ENCODE data around the gene ANKRD24. TPM values are rescaled to one million over a fixed set of nuclear protein-coding genes. Genes with fewer than 3 reads are reported as not detected.

ANKRD24 gene
- total and polyA plus RNA-seq, 4 donors: 0.28 to 2.5 (median 1.4) TPM

DNA sequence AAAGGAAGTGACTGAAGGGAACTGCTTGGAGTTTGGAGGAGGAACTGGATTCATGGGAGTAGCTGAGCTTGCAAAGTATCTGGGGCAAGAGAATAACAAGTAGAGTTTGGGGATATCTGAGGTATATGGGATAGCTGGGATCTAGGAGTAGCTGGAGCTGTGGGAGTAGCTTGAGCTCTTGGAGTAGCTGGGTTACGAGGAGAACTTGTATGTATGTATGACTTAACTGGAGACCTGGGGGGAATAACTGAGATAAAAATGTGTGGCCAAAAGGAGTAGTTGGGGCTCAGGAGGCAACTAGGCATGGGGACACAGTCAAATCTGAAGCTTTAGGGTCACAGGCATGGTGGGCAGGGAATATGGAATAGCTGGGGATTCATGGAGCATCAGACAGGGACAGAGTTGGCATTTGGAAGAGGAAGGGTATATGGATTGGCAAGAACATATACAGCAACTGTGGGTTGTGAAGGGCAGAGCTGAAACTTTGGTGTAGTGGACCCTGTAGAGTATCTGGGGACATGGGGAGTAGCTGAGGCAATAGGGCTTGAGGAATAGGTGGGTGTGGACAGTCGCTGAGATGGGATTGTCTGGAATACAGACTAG lies 18.6 kb downstream of the ANKRD24 start:
- Histone ChIP-seq H3K4me1 (ENCODE audit: control insufficient read depth in 4 of 4, insufficient read depth in 4 of 4, low read length in 3 of 4) (peaks cover 0 to 5% (median 0%) of the 10 kb centered on the region in 4 donors), H3K9me3 (ENCODE audit: control insufficient read depth in 4 of 4, low read length in 3 of 4) (no peaks in the 10 kb centered on the region), H3K9ac (ENCODE audit: low read depth in 1 of 2, low read length in 2 of 2) (no peak overlapping the region), H3K36me3 (ENCODE audit: control insufficient read depth in 4 of 4, insufficient read depth in 3 of 4, low read depth in 1 of 4, low read length in 3 of 4) (no peaks in the 10 kb centered on the region), H3K27ac (ENCODE audit: low read depth in 1 of 2, low read length in 2 of 2) (no peak overlapping the region), H3K4me3 (ENCODE audit: low read depth in 1 of 3, low read length in 3 of 3) (no peak overlapping the region), H3K27me3 (ENCODE audit: control insufficient read depth in 4 of 4, insufficient read depth in 4 of 4, low read length in 3 of 4) (no peaks in the 10 kb centered on the region)
- no peak for DNase-seq (ENCODE audit: low spot score)
- no peak for TF ChIP-seq NR2F2 (IDR thresholded peaks at IDR 0.05)
- no peak for TF ChIP-seq YY1 (IDR thresholded peaks at IDR 0.05)
- no peak for TF ChIP-seq FOXA2 (IDR thresholded peaks at IDR 0.05)
- TF ChIP-seq RXRA (IDR thresholded peaks at IDR 0.05): no peak
- no peak for TF ChIP-seq HNF4G (IDR thresholded peaks at IDR 0.05)
- TF ChIP-seq TAF1 (conservative IDR thresholded peaks at IDR 0.05): no peak
- no peak for TF ChIP-seq JUND (IDR thresholded peaks at IDR 0.05)
- 90% methylated on average over 2 of the region's 2 CpGs for WGBS

DNA sequence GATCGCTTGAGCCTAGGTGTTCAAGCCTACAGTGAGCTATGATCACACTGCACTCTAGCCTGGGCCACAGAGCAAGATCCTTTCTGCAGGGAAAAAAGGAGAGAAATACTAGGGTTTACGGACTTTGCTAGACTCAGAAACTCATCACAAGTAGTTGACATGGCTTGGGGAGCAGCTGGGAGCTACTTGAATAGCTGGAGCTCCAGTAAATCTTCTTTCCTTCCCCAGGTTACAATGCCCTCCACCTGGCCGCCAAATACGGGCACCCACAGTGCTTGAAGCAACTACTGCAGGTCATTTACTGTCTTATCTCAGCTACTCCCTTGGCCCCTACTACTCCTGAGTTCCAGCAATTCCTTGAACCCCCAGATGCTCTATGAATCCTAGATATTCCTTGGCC lies 19.3 kb downstream of the ANKRD24 start:
- no peak for TF ChIP-seq CTCF (IDR thresholded peaks at IDR 0.05; ENCODE audit: low read depth, low read length, missing input control)
- TF ChIP-seq, protein P1, sequence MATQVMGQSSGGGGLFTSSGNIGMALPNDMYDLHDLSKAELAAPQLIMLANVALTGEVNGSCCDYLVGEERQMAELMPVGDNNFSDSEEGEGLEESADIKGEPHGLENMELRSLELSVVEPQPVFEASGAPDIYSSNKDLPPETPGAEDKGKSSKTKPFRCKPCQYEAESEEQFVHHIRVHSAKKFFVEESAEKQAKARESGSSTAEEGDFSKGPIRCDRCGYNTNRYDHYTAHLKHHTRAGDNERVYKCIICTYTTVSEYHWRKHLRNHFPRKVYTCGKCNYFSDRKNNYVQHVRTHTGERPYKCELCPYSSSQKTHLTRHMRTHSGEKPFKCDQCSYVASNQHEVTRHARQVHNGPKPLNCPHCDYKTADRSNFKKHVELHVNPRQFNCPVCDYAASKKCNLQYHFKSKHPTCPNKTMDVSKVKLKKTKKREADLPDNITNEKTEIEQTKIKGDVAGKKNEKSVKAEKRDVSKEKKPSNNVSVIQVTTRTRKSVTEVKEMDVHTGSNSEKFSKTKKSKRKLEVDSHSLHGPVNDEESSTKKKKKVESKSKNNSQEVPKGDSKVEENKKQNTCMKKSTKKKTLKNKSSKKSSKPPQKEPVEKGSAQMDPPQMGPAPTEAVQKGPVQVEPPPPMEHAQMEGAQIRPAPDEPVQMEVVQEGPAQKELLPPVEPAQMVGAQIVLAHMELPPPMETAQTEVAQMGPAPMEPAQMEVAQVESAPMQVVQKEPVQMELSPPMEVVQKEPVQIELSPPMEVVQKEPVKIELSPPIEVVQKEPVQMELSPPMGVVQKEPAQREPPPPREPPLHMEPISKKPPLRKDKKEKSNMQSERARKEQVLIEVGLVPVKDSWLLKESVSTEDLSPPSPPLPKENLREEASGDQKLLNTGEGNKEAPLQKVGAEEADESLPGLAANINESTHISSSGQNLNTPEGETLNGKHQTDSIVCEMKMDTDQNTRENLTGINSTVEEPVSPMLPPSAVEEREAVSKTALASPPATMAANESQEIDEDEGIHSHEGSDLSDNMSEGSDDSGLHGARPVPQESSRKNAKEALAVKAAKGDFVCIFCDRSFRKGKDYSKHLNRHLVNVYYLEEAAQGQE (IDR thresholded peaks at IDR 0.05): no peak
- no peak for DNase-seq (ENCODE audit: low spot score)
- Histone ChIP-seq H3K4me1 (ENCODE audit: control insufficient read depth in 4 of 4, insufficient read depth in 4 of 4, low read length in 3 of 4) (peaks cover 0 to 5% (median 0%) of the 10 kb centered on the region in 4 donors), H3K36me3 (ENCODE audit: control insufficient read depth in 4 of 4, insufficient read depth in 3 of 4, low read depth in 1 of 4, low read length in 3 of 4) (no peaks in the 10 kb centered on the region), H3K27ac (ENCODE audit: low read depth in 1 of 2, low read length in 2 of 2) (no peak overlapping the region), H3K27me3 (ENCODE audit: control insufficient read depth in 4 of 4, insufficient read depth in 4 of 4, low read length in 3 of 4) (no peaks in the 10 kb centered on the region), H3K4me3 (ENCODE audit: low read depth in 1 of 3, low read length in 3 of 3) (no peak overlapping the region), H3K9me3 (ENCODE audit: control insufficient read depth in 4 of 4, low read length in 3 of 4) (no peaks in the 10 kb centered on the region), H3K9ac (ENCODE audit: low read depth in 1 of 2, low read length in 2 of 2) (no peak overlapping the region)
- WGBS: 92% methylated on average over 4 of the region's 4 CpGs

DNA sequence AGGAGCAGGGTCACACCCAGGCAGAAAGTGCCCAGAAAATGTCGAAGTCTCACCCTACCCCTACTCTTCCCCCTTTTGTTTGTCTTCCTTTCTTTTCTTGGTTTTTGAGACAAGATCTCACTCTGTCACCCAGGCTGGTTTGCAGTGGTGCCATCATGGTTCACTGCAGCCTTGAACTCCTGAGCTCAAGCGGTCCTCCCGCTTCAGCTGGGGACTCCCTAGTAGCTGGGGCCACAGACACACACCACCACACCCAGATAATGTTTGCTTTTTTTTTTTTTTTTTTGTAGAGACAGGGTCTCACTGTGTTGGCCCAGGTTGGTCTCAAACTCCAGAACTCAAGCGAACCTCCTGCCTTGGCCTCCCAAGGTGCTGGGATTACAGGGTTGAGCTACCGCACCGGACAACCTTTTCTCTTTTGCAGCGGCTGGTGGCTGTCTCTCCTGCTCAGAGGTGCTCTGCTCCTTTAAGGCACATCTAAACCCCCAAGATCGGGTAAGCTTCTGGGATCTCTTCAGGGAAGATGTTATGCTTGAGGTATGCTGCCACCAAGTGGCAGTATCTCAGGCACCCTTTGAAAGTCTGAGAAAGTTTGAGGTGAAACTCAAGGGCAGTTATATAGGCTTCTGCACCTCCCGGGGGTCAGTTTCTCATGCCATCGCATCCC lies 24.5 kb downstream of the ANKRD24 start:
- TF ChIP-seq NR2F2 (IDR thresholded peaks at IDR 0.05) (no peak), RAD21 (IDR thresholded peaks at IDR 0.05) (peak; percentile 57 to 66), JUND (IDR thresholded peaks at IDR 0.05) (no peak), HNF4G (IDR thresholded peaks at IDR 0.05) (no peak), TAF1 (conservative IDR thresholded peaks at IDR 0.05) (no peak), CTCF (IDR thresholded peaks at IDR 0.05; ENCODE audit: low read depth, low read length, missing input control) (peak; percentile 11)
- TF ChIP-seq, protein P2, sequence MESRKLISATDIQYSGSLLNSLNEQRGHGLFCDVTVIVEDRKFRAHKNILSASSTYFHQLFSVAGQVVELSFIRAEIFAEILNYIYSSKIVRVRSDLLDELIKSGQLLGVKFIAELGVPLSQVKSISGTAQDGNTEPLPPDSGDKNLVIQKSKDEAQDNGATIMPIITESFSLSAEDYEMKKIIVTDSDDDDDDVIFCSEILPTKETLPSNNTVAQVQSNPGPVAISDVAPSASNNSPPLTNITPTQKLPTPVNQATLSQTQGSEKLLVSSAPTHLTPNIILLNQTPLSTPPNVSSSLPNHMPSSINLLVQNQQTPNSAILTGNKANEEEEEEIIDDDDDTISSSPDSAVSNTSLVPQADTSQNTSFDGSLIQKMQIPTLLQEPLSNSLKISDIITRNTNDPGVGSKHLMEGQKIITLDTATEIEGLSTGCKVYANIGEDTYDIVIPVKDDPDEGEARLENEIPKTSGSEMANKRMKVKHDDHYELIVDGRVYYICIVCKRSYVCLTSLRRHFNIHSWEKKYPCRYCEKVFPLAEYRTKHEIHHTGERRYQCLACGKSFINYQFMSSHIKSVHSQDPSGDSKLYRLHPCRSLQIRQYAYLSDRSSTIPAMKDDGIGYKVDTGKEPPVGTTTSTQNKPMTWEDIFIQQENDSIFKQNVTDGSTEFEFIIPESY (IDR thresholded peaks at IDR 0.05): no peak
- Histone ChIP-seq H3K9ac (ENCODE audit: low read depth in 1 of 2, low read length in 2 of 2) (no peak overlapping the region), H3K27ac (ENCODE audit: low read depth in 1 of 2, low read length in 2 of 2) (no peak overlapping the region), H3K4me3 (ENCODE audit: low read depth in 1 of 3, low read length in 3 of 3) (no peak overlapping the region), H3K9me3 (ENCODE audit: control insufficient read depth in 4 of 4, low read length in 3 of 4) (no peaks in the 10 kb centered on the region), H3K27me3 (ENCODE audit: control insufficient read depth in 4 of 4, insufficient read depth in 4 of 4, low read length in 3 of 4) (no peaks in the 10 kb centered on the region), H3K4me1 (ENCODE audit: control insufficient read depth in 4 of 4, insufficient read depth in 4 of 4, low read length in 3 of 4) (peaks cover 0 to 5% (median 0%) of the 10 kb centered on the region in 4 donors), H3K36me3 (ENCODE audit: control insufficient read depth in 4 of 4, insufficient read depth in 3 of 4, low read depth in 1 of 4, low read length in 3 of 4) (no peaks in the 10 kb centered on the region)
- 80% methylated on average over 10 of the region's 10 CpGs for WGBS
- no peak for DNase-seq (ENCODE audit: low spot score)

Measured in liver (tissue), 9 donors.